Measurements from ENCODE around the gene WWC2. TPM values are rescaled to one million over a fixed set of nuclear protein-coding genes. Genes with fewer than 3 reads are reported as not detected.

Gene WWC2
- total RNA-seq, 1 donor from 2014 or later = 46.2 TPM

DNA sequence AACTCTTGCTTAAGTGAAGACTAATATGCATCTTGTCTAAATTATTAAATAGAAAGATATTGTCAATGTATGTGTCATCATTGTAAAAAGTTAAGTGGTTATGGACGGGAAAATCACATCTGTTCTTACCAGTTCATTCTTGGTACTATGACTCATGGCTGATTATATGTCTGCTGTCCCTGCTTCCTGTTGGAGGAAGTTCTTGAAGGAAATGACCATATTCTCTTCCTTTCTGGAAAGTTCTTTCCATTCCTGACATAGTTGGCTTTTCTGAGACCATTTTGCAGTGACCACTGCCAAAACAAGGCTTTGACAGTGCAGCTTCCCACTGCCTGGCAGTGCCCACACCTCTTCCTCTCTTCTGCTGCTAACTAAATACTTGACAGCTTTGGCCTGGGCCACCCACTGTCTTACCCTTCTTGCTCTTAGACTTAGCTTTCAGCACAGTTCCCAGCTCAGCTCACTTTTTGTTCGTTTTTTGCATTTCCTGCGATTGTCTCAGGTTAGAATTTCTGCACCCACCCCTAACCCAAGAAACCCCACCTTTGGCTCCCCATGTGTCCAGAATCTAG, 236.4 kb downstream of the WWC2 start:
- DNase-seq (ENCODE audit: low read depth) = no peak
- no peak overlapping the region for H3K4me3 ChIP-seq (ENCODE audit: low read depth, low read length)

DNA sequence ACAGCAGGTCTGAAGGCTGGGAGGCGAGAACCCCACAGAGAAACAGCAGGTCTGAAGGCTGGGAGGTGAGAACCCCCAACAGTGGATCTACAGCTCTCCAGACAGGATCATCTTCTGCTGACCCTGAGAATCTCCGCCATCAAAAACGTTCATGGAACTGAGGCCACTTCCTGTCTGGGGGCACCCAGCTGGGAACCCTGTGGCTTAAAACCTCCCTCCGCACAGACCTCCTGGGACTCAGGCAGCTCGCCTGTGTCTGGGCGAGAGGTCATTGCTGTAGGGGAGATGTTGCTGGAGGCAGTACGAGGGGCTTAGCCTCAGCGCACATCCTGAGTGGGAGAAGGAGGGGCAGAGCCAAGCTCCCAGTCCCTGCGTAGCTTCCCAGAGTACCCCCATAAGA, 238.3 kb downstream of the WWC2 start:
- H3K4me3 ChIP-seq (ENCODE audit: low read depth, low read length) = no peak overlapping the region
- TF ChIP-seq, protein P1, sequence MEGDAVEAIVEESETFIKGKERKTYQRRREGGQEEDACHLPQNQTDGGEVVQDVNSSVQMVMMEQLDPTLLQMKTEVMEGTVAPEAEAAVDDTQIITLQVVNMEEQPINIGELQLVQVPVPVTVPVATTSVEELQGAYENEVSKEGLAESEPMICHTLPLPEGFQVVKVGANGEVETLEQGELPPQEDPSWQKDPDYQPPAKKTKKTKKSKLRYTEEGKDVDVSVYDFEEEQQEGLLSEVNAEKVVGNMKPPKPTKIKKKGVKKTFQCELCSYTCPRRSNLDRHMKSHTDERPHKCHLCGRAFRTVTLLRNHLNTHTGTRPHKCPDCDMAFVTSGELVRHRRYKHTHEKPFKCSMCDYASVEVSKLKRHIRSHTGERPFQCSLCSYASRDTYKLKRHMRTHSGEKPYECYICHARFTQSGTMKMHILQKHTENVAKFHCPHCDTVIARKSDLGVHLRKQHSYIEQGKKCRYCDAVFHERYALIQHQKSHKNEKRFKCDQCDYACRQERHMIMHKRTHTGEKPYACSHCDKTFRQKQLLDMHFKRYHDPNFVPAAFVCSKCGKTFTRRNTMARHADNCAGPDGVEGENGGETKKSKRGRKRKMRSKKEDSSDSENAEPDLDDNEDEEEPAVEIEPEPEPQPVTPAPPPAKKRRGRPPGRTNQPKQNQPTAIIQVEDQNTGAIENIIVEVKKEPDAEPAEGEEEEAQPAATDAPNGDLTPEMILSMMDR (conservative IDR thresholded peaks at IDR 0.05; ENCODE audit: low read depth, low read length) = no peak
- DNase-seq (ENCODE audit: low read depth) = no peak

More for the DNA sequence above, 236.4 kb downstream of the WWC2 start:
- TF ChIP-seq, protein P1 (conservative IDR thresholded peaks at IDR 0.05; ENCODE audit: low read depth, low read length) = no peak

DNA sequence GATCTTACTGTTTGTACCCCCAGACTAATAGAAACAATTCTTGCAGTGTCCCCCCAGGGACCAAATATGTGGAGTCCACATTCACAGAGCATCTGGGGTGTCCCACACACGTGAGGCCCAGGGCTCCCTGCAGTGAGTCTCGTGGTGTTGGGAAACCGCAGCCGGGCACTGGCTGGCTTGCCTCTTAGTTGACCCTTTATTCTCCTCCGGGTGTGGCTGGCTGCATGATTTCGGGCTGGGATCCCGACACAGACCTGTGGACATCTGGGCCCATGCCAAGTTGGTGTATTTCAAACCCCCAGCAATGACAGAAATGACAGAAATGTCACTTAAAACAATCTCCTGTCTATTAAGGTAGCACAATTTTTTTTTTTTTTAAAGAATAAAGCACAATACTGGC, 238.8 kb downstream of the WWC2 start:
- no peak overlapping the region for H3K4me3 ChIP-seq (ENCODE audit: low read depth, low read length)
- TF ChIP-seq, protein P1 (conservative IDR thresholded peaks at IDR 0.05; ENCODE audit: low read depth, low read length) = no peak
- no peak for DNase-seq (ENCODE audit: low read depth)

DNA sequence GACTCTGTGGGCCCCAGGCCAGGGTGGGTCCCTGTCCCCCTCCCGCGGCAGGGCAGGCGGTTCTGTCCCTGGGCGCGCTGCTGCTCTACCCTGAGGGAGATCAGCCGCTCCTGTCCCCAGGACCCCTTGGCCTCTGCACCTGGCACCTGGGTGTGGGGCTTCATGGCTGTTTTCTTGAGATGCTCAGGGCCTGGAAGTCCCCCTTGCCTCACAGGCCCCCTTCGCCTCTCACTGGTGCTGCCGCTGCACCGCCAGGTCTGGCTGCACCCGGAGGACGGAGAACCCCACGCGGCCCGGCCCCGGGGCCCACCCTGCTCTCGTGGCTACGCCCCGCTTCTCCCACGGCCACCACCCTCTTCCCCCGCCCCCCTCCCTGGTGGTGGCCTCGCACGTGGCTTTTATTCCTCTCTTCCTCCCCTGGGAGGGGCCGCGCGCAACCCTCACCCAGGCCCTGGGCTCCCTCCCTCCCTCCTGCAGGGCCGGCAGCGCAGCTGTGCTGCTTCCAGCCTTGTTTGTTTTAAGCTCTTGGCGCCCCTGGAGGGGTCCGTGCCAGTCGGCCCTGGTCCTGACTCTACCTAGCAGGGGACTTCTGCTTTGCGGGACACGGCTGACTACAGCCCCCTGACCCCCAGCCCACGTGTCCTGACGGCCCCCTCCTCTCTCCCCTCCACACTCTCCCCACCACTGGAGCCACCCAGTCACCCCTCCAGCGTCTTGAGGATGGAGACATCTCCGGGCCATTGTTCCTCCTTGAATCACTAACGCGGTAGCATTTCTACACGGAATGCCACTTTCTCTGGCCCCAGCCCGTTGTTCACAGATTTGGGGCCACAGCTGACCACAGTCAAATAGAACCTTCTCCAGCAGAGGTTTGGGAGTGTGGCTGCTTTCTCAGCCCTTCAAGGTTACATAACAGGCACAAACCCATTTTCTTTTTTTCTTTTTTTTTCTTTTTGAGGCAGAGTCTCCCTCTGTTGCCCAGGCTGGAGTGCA, 243.8 kb downstream of the WWC2 start:
- TF ChIP-seq, protein P1 (conservative IDR thresholded peaks at IDR 0.05; ENCODE audit: low read depth, low read length) = no peak
- no peak overlapping the region for H3K4me3 ChIP-seq (ENCODE audit: low read depth, low read length)
- no peak for DNase-seq (ENCODE audit: low read depth)

DNA sequence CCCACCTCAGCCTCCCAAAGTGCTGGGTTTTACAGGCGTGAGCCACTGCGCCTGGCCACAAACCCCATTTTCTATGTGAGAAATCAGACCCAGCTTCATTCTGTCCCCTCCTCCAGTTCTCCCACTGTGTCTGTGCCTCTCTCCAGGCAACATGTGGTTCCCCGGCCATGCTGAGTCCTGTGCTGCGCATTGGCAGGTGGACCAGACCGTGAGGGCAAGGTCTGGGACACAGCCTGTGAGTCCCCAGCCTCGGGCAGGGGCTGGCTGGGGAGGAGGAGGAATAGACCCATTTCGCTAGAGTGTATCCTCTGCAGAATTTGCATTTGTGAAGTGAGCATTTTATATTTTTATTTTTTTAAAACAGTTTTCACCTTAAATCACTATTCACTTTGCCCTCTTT, 244.7 kb downstream of the WWC2 start:
- no peak overlapping the region for H3K4me3 ChIP-seq (ENCODE audit: low read depth, low read length)
- TF ChIP-seq, protein P1 (conservative IDR thresholded peaks at IDR 0.05; ENCODE audit: low read depth, low read length) = no peak
- no peak for DNase-seq (ENCODE audit: low read depth)

DNA sequence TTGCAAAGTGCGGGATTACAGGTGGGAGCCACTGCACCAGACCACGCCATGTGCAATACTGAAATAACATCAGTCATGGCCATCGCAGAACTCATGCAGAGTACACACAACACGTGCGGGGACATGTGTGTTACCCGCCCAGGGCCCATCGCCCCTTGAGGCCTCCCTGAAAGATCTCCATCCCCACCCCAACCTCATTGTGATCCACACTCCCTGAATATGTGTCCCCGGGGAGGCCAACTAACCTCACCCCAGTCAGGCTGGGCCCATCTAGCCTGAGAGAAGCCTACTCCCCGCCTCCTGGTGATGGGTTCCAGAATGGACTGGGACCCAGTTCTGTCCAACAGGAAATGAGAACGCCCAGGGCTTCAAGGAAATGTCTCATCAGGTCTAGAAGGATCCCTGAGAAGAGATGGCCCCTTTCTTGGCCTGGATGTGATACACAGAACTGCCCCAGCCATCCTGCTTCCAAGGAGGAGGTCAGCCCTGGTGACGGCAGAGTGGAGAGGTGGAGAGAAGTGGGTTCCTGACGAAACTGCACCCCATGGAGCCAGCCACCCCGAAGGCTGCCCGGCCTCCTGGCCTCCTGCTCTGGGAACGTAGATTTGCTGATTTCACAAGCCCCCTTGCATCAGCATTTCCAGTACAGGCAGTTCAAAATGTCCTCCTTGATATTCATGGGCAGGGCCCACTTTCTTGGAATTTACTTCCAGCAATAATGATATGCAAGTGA, 245.6 kb downstream of the WWC2 start:
- TF ChIP-seq, protein P1 (conservative IDR thresholded peaks at IDR 0.05; ENCODE audit: low read depth, low read length) = no peak
- no peak for DNase-seq (ENCODE audit: low read depth)
- H3K4me3 ChIP-seq (ENCODE audit: low read depth, low read length) = no peak overlapping the region

All from epithelial cell of proximal tubule (primary cell).